IMR-90 (cell line): ENCODE measurements around the gene TBATA. TPM values are rescaled to one million over a fixed set of nuclear protein-coding genes. Genes with fewer than 3 reads are reported as not detected.

Experiments
- ATAC-seq: fragments of 200-7000 bp; cut with Tn5 transposase; 2 replicates; pipeline ENCODE4 v1.9.1; 2020; ENCODE audit warnings: low read depth, mild to moderate bottlenecking, moderate library complexity
- BruUV-seq: library from RNA; stranded (reverse); fragments of 400-500 nt; replicated peaks from 2 replicates; lab custom pipeline; 2021; lab: Mats Ljungman, UMichigan
- CTCF ChIA-PET: fragments of 300-600 bp; formaldehyde crosslinking; extraction: SDS; loops from one replicate; lab custom pipeline; 2021; ENCODE audit warnings: antibody characterized with exemption; lab: Yijun Ruan, JAX
- POLR2A ChIA-PET: fragments of 300-600 bp; sonication (Branson Sonifier 250); formaldehyde crosslinking; loops from one replicate; lab custom pipeline; 2022; ENCODE audit warnings: antibody characterized with exemption; ENCODE audit not compliant: unreplicated experiment; lab: Charles Lee
- DNase-seq: peaks from one replicate; pipeline ENCODE4 v3.0.0; 2013
- H2AFZ ChIP-seq: replicated peaks from 2 replicates; pipeline ENCODE3; 2013; ENCODE audit warnings: low read length, mild to moderate bottlenecking; ENCODE audit not compliant: poor library complexity
- H2AK5ac ChIP-seq: 2 replicates; pipeline ENCODE4 v1.6.1; 2013; ENCODE audit warnings: low read depth, low read length, inconsistent platforms
- H2AK9ac ChIP-seq: replicated peaks from 2 replicates; pipeline ENCODE3; 2013; ENCODE audit warnings: mild to moderate bottlenecking, low read depth, low read length, moderate library complexity; ENCODE audit not compliant: poor library complexity
- H2BK120ac ChIP-seq: 2 replicates; pipeline ENCODE4 v1.6.1; 2013; ENCODE audit warnings: low read depth, low read length, inconsistent platforms
- H2BK15ac ChIP-seq: 3 replicates; pipeline ENCODE4 v1.6.1; 2013; ENCODE audit warnings: low read depth, low read length, inconsistent platforms
- H2BK20ac ChIP-seq: 2 replicates; pipeline ENCODE4 v1.6.1; 2013; ENCODE audit warnings: low read depth, mild to moderate bottlenecking, inconsistent platforms, low read length, moderate library complexity
- H2BK5ac ChIP-seq: 2 replicates; pipeline ENCODE4 v1.6.1; 2013; ENCODE audit warnings: mild to moderate bottlenecking, low read depth, low read length, inconsistent platforms; ENCODE audit not compliant: poor library complexity, severe bottlenecking
- H3K14ac ChIP-seq: replicated peaks from 2 replicates; pipeline ENCODE4 v1.6.1; 2013; ENCODE audit warnings: low read depth, low read length, inconsistent platforms
- H3K18ac ChIP-seq: 2 replicates; pipeline ENCODE4 v1.6.1; 2013; ENCODE audit warnings: low read depth, low read length, control low read depth
- H3K23ac ChIP-seq: 2 replicates; pipeline ENCODE4 v1.6.1; 2013; ENCODE audit warnings: low read depth, low read length, inconsistent platforms
- H3K27ac ChIP-seq: 2 replicates; pipeline ENCODE4 v1.5.1; 2013; ENCODE audit warnings: mild to moderate bottlenecking, control low read depth, low read length; ENCODE audit not compliant: insufficient read depth
- H3K27me3 ChIP-seq: 2 replicates; pipeline ENCODE4 v1.6.1; 2013; ENCODE audit warnings: low read length; ENCODE audit not compliant: control insufficient read depth, insufficient read depth
- H3K36me3 ChIP-seq: 2 replicates; pipeline ENCODE4 v1.6.1; 2013; ENCODE audit warnings: low read length, mixed read lengths; ENCODE audit not compliant: control insufficient read depth, insufficient read depth
- H3K4ac ChIP-seq: 2 replicates; pipeline ENCODE4 v1.6.1; 2013; ENCODE audit warnings: low read depth, low read length, inconsistent platforms
- H3K4me1 ChIP-seq: 2 replicates; pipeline ENCODE4 v1.6.1; 2013; ENCODE audit warnings: low read length, mixed read lengths; ENCODE audit not compliant: control insufficient read depth, insufficient read depth
- H3K4me2 ChIP-seq: 2 replicates; pipeline ENCODE4 v1.6.1; 2013; ENCODE audit warnings: low read depth, mild to moderate bottlenecking, control low read depth, low read length, moderate library complexity
- H3K4me3 ChIP-seq: 2 replicates; pipeline ENCODE4 v1.5.1; 2013; ENCODE audit warnings: low read depth, mild to moderate bottlenecking, control low read depth, low read length, moderate library complexity; ENCODE audit not compliant: insufficient read depth
- H3K56ac ChIP-seq: 2 replicates; pipeline ENCODE4 v1.6.1; 2013; ENCODE audit warnings: low read length, inconsistent platforms; ENCODE audit not compliant: insufficient read depth; ENCODE audit errors: extremely low read depth
- H3K79me1 ChIP-seq, 2 experiments: 2 replicates each; pipeline ENCODE4 v1.6.1; 2013; ENCODE audit warnings: low read length in 2 of 2, inconsistent platforms in 1 of 2, low read depth in 1 of 2
- H3K9ac ChIP-seq: 2 replicates; pipeline ENCODE4 v1.6.1; 2013; ENCODE audit warnings: low read depth, low read length, control low read depth
- H3K9me1 ChIP-seq: 2 replicates; pipeline ENCODE4 v1.6.1; 2013; ENCODE audit warnings: low read length, inconsistent platforms; ENCODE audit not compliant: insufficient read depth
- H3K9me3 ChIP-seq: 2 replicates; pipeline ENCODE4 v1.6.1; 2013; ENCODE audit warnings: low read length; ENCODE audit not compliant: control insufficient read depth, insufficient read depth
- H4K20me1 ChIP-seq: 2 replicates; pipeline ENCODE4 v1.6.1; 2013; ENCODE audit warnings: low read length, inconsistent platforms; ENCODE audit not compliant: insufficient read depth
- H4K5ac ChIP-seq: 2 replicates; pipeline ENCODE4 v1.6.1; 2013; ENCODE audit warnings: mild to moderate bottlenecking, low read depth, low read length, control low read depth
- H4K8ac ChIP-seq, 2 experiments: 2 replicates each; pipeline ENCODE4 v1.6.1; 2013; ENCODE audit warnings: low read depth in 2 of 2, low read length in 2 of 2, control low read depth in 1 of 2, inconsistent platforms in 1 of 2
- H4K91ac ChIP-seq: 2 replicates; pipeline ENCODE4 v1.6.1; 2013; ENCODE audit warnings: low read depth, low read length, inconsistent platforms; ENCODE audit not compliant: insufficient read depth
- BHLHE40 ChIP-seq: fragments of 150-350 bp; IDR thresholded peaks from 2 replicates; pipeline ENCODE4 v1.6.1; 2016; ENCODE audit warnings: mild to moderate bottlenecking, low read depth, low read length
- CEBPB ChIP-seq: IDR thresholded peaks from 2 replicates; pipeline ENCODE4 v1.6.1; 2012; ENCODE audit warnings: low read depth, low read length, improper control_type of control experiment
- CHD1 ChIP-seq: IDR thresholded peaks from 2 replicates; pipeline ENCODE4 v1.6.1; 2012; ENCODE audit warnings: low read depth, low read length, improper control_type of control experiment
- ELK1 ChIP-seq: fragments of 150-350 bp; IDR thresholded peaks from 2 replicates; pipeline ENCODE4 v1.6.1; 2016; ENCODE audit warnings: low read depth, mild to moderate bottlenecking, low read length, moderate library complexity, borderline replicate concordance
- FOS ChIP-seq: fragments of 150-350 bp; IDR thresholded peaks from 2 replicates; pipeline ENCODE4 v1.6.1; 2016; ENCODE audit warnings: low read depth, low read length
- MAFK ChIP-seq: IDR thresholded peaks from 2 replicates; pipeline ENCODE4 v1.6.1; 2012; ENCODE audit warnings: low read depth, low read length, improper control_type of control experiment
- MAZ ChIP-seq: IDR thresholded peaks from 2 replicates; pipeline ENCODE4 v1.6.1; 2012; ENCODE audit warnings: low read depth, mild to moderate bottlenecking, low read length, improper control_type of control experiment, moderate library complexity, borderline replicate concordance
- NFE2L2 ChIP-seq: fragments of 150-350 bp; IDR thresholded peaks from 2 replicates; pipeline ENCODE4 v1.6.1; 2016; ENCODE audit warnings: low read depth, mild to moderate bottlenecking, low read length
- POLR2A ChIP-seq: IDR thresholded peaks from 2 replicates; pipeline ENCODE4 v1.6.1; 2012; ENCODE audit warnings: mild to moderate bottlenecking, low read depth, low read length
- RAD21 ChIP-seq: IDR thresholded peaks from 2 replicates; pipeline ENCODE4 v1.6.1; 2012; ENCODE audit warnings: low read length, improper control_type of control experiment
- RCOR1 ChIP-seq: IDR thresholded peaks from 2 replicates; pipeline ENCODE4 v1.6.1; 2012; ENCODE audit warnings: mild to moderate bottlenecking, low read length, improper control_type of control experiment; ENCODE audit not compliant: insufficient replicate concordance
- RFX5 ChIP-seq: IDR thresholded peaks from 2 replicates; pipeline ENCODE4 v1.8.0; 2012; ENCODE audit warnings: low read depth, mild to moderate bottlenecking, low read length, moderate library complexity
- SMC3 ChIP-seq: fragments of 150-350 bp; IDR thresholded peaks from 2 replicates; pipeline ENCODE4 v1.6.1; 2016; ENCODE audit warnings: low read depth, mild to moderate bottlenecking, antibody characterized with exemption, low read length, moderate library complexity
- WGBS, 2 experiments: methylation state at CpG; one replicate each; pipeline versions ENCODE4 v1.1.5 to v1.1.7; 2013; ENCODE audit warnings: missing lambda C conversion rate in 2 of 2; ENCODE audit not compliant: insufficient read length in 1 of 2; ENCODE audit errors: extremely low coverage in 2 of 2; 5-methylcytosine and 5-hydroxymethylcytosine counted together
- dilution Hi-C: fragments of 300-500 bp; cut with HindIII; formaldehyde crosslinking; loops from one replicate; pipeline ENCODE4 v1.14.3; 2018; ENCODE audit warnings: low sequenced_read_pairs; ENCODE audit not compliant: unreplicated experiment
- in situ Hi-C: fragments of 300-500 bp; cut with MboI; formaldehyde crosslinking; loops from 3 replicates; pipeline ENCODE4 v1.14.3; 2019; ENCODE audit warnings: low sequenced_read_pairs, inconsistent platforms, mixed read lengths
- intact Hi-C: fragments of 100-400 bp; cut with micrococcal nuclease; formaldehyde crosslinking; loops from 2 replicates; pipeline ENCODE4 v1.10.0; 2022
- polyA plus RNA-seq, 3 experiments: library from polyadenylated mRNA; depleted of rRNA; stranded (reverse); fragments of >200 nt; gene quantifications; 2 replicates each; pipeline ENCODE4 v1.2.3, GENCODE V29; 2012; ENCODE audit warnings: low replicate concordance in 1 of 3
- total RNA-seq: library from RNA; depleted of rRNA; stranded (reverse); fragments of >200 nt; gene quantifications from 2 replicates; pipeline ENCODE4 v1.2.3, GENCODE V29; 2012
- TF ChIP-seq, protein P1 (sequence below): fragments of 150-350 bp; IDR thresholded peaks from 2 replicates; pipeline ENCODE4 v1.6.1; 2017; ENCODE audit warnings: mild to moderate bottlenecking, antibody characterized with exemption, low read length, low read depth
- TF ChIP-seq, protein P2 (sequence below): conservative IDR thresholded peaks from 2 replicates; pipeline ENCODE4 v1.5.1; 2012; ENCODE audit warnings: mild to moderate bottlenecking, low read depth, low read length, improper control_type of control experiment

The TBATA gene
- total and polyA plus RNA-seq, 2 of the 4 experiments (the other 2 are of a cell fraction) = not detected

- H2AK9ac ChIP-seq = no peak overlapping the region
- no peaks in the 10 kb centered on the region for H3K9me3 ChIP-seq
- no peak overlapping the region for H4K91ac ChIP-seq
- no peak overlapping the region for H3K14ac ChIP-seq
- no peak overlapping the region for H4K5ac ChIP-seq
- no peaks in the 10 kb centered on the region for H4K20me1 ChIP-seq
- intact Hi-C loops (no loop called here), in situ Hi-C loops (no loop called here), dilution Hi-C loops (no loop called here)
- no peak overlapping the region for H3K23ac ChIP-seq
- ATAC-seq (no peak), DNase-seq (no peak)
- ChIA-PET POLR2A (no interaction called here), CTCF (no interaction called here)
- no peaks in the 10 kb centered on the region for H3K79me1 ChIP-seq
- no peak overlapping the region for H2AK5ac ChIP-seq
- H2AFZ ChIP-seq = no peak overlapping the region
- H3K27ac ChIP-seq = no peak overlapping the region
- no peak overlapping the region for H3K4me2 ChIP-seq
- no peak overlapping the region for H3K9ac ChIP-seq
- no peak overlapping the region for H3K18ac ChIP-seq
- no TSS peak for BruUV-seq
- H2BK20ac ChIP-seq = no peak overlapping the region
- no peak overlapping the region for H2BK5ac ChIP-seq
- H3K9me1 ChIP-seq = no peaks in the 10 kb centered on the region
- no peak overlapping the region for H2BK15ac ChIP-seq
- no peak overlapping the region for H3K56ac ChIP-seq
- no peak overlapping the region for H4K8ac ChIP-seq
- no peaks in the 10 kb centered on the region for H3K4me1 ChIP-seq
- H3K4me3 ChIP-seq = no peak overlapping the region
- no peak overlapping the region for H3K4ac ChIP-seq
- no CpG with 5 or more reads among the region's 8 CpGs for WGBS, 2 experiments
- H3K27me3 ChIP-seq = peaks cover 57% of the 10 kb centered on the region
- no peak overlapping the region for H2BK120ac ChIP-seq
- no peaks in the 10 kb centered on the region for H3K36me3 ChIP-seq
- TF ChIP-seq RAD21 (no peak), SMC3 (no peak), MAZ (no peak), RFX5 (no peak), MAFK (no peak), POLR2A (no peak), BHLHE40 (no peak), CHD1 (no peak), NFE2L2 (no peak), RCOR1 (no peak), ELK1 (no peak), CEBPB (no peak), FOS (no peak)
- TF ChIP-seq, protein P1, sequence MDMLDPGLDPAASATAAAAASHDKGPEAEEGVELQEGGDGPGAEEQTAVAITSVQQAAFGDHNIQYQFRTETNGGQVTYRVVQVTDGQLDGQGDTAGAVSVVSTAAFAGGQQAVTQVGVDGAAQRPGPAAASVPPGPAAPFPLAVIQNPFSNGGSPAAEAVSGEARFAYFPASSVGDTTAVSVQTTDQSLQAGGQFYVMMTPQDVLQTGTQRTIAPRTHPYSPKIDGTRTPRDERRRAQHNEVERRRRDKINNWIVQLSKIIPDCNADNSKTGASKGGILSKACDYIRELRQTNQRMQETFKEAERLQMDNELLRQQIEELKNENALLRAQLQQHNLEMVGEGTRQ = no peak
- TF ChIP-seq, protein P2, sequence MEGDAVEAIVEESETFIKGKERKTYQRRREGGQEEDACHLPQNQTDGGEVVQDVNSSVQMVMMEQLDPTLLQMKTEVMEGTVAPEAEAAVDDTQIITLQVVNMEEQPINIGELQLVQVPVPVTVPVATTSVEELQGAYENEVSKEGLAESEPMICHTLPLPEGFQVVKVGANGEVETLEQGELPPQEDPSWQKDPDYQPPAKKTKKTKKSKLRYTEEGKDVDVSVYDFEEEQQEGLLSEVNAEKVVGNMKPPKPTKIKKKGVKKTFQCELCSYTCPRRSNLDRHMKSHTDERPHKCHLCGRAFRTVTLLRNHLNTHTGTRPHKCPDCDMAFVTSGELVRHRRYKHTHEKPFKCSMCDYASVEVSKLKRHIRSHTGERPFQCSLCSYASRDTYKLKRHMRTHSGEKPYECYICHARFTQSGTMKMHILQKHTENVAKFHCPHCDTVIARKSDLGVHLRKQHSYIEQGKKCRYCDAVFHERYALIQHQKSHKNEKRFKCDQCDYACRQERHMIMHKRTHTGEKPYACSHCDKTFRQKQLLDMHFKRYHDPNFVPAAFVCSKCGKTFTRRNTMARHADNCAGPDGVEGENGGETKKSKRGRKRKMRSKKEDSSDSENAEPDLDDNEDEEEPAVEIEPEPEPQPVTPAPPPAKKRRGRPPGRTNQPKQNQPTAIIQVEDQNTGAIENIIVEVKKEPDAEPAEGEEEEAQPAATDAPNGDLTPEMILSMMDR = no peak
These were observed 3.6 kb downstream of the TBATA start for GRCh38 chr10:70781461-70782051.
